Thyroid gland (tissue), 4 donors: ENCODE measurements around the gene SGSH. TPM values are rescaled to one million over a fixed set of nuclear protein-coding genes. Genes with fewer than 3 reads are reported as not detected.

Experiments used
- DNase-seq, 2 donors: peaks; one replicate each; pipeline ENCODE4 v3.0.0-alpha.2; 2019
- H3K27ac ChIP-seq, 3 donors: fragments of 200-600 bp; sonication (generic); 1 replicate in 2 of 3; 2 replicates in 1 of 3; pipeline ENCODE4 v1.5.1; 2016 to 2019; ENCODE audit warnings: mild to moderate bottlenecking in 1 of 3, moderate library complexity in 1 of 3
- H3K27me3 ChIP-seq: fragments of 200-600 bp; sonication (generic); one replicate; pipeline ENCODE4 v1.5.1; 2019
- H3K36me3 ChIP-seq, 2 donors: fragments of 200-600 bp; sonication (generic); one replicate each; pipeline ENCODE4 v1.5.1; 2016 to 2019
- H3K4me1 ChIP-seq, 2 donors: fragments of 200-600 bp; sonication (generic); one replicate each; pipeline ENCODE4 v1.5.1; 2017 to 2019
- H3K4me3 ChIP-seq, 3 donors: fragments of 200-600 bp; sonication (generic); replicated peaks in 1 of 3; 1 replicate in 2 of 3; 2 replicates in 1 of 3; pipeline ENCODE4 v1.5.1; 2016; ENCODE audit warnings: mild to moderate bottlenecking in 1 of 3
- H3K9me3 ChIP-seq: fragments of 200-600 bp; sonication (generic); one replicate; pipeline ENCODE4 v1.5.1; 2017
- CTCF ChIP-seq, 6 experiments: fragments of 200-600 bp in 3 of 6; fragments of 450-650 bp in 3 of 6; sonication (generic) in 3 of 6; IDR thresholded peaks; one replicate each; pipeline ENCODE4 v1.5.1; 2016 to 2019; ENCODE audit warnings: antibody characterized with exemption in 6 of 6, mild to moderate bottlenecking in 2 of 6, inconsistent platforms in 1 of 6, moderate library complexity in 1 of 6
- POLR2A ChIP-seq, 2 donors: fragments of 450-650 bp; IDR thresholded peaks; one replicate each; pipeline ENCODE4 v1.6.1; 2017; ENCODE audit warnings: antibody characterized with exemption in 2 of 2, mild to moderate bottlenecking in 2 of 2, moderate library complexity in 1 of 2
- WGBS, 2 donors: methylation state at CpG; one replicate each; pipeline ENCODE4 v1.1.5; 2017; 5-methylcytosine and 5-hydroxymethylcytosine counted together
- intact Hi-C: fragments of 100-400 bp; cut with DNase I; formaldehyde crosslinking; loops from one replicate; pipeline ENCODE4 v1.15.1; 2023
- total RNA-seq, 4 donors: library from RNA; depleted of rRNA; stranded (reverse); fragments of >200 nt; gene quantifications; one replicate each; pipeline ENCODE4 v1.2.3, GENCODE V29; 2016

SGSH gene
- total RNA-seq, 4 donors from 2014 or later: 31.8 to 48.5 (median 38.2) TPM

GRCh38 chr17:80218391-80218790 is 1.7 kb downstream of the SGSH start:
- Histone ChIP-seq H3K27ac (no peak overlapping the region), H3K27me3 (no peaks in the 10 kb centered on the region), H3K9me3 (no peaks in the 10 kb centered on the region), H3K4me1 (peaks cover 18 to 21% of the 10 kb centered on the region in 2 donors), H3K36me3 (peaks cover 5 to 7% of the 10 kb centered on the region in 2 donors), H3K4me3 (no peak overlapping the region)
- DNase-seq: no peak
- intact Hi-C loops: loop anchor here (5.0 kb wide), 1 partner anchor 71 kb away; the partner anchor contains the start of gene EIF4A3
- TF ChIP-seq POLR2A (IDR thresholded peaks at IDR 0.05) (no peak), CTCF (IDR thresholded peaks at IDR 0.05) (no peak)
- 96 to 97% methylated on average over 3 to 7 of the region's 7 CpGs for WGBS, 2 donors

DNA sequence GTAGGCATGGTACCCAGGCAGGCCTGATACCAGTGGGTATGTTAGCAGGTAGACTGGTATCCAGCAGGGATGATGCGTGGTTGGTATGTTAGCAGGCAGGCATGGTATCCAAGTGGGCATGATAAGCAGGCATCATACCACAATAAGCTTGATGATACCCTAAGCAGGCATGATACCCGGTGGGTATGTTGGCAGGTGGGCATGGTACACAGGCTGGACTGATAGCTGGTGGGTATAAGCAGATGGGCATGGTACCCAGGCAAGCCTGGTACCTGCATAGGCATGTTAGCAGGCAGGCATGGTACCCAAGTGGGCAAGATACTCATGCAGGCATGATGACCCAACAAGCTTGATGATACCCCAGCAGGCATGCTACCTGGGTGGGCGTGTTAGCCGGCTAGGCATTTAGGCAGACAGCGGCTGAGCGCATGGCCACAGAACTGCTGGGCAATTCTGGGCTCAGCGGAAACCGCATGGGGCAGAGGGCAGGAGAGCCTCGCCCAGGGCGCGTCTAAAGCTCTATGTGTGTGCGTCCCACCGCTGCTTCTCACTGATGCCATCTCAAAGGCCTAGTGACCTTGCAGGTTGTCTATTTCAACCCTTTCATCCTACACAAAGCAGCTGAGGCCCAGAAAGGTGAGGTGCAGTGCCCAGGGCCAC is 2.3 kb downstream of the SGSH start:
- no peak for TF ChIP-seq CTCF (IDR thresholded peaks at IDR 0.05)
- TF ChIP-seq POLR2A (IDR thresholded peaks at IDR 0.05): no peak
- WGBS, 2 donors: 97 to 98% methylated on average over 13 of the region's 13 CpGs
- peaks cover 5 to 7% of the 10 kb centered on the region in 2 donors for H3K36me3 ChIP-seq
- intact Hi-C loops: loop anchor here (5.0 kb wide), 1 partner anchor 71 kb away; the partner anchor contains the start of gene EIF4A3
- H3K4me1 ChIP-seq: peaks cover 18 to 21% of the 10 kb centered on the region in 2 donors
- H3K27ac ChIP-seq: no peak overlapping the region
- H3K4me3 ChIP-seq: no peak overlapping the region
- no peaks in the 10 kb centered on the region for H3K27me3 ChIP-seq
- H3K9me3 ChIP-seq: no peaks in the 10 kb centered on the region
- no peak for DNase-seq

GRCh38 chr17:80216473-80217456 is 3.4 kb downstream of the SGSH start:
- no peak for DNase-seq
- intact Hi-C loops: loop anchor here (5.0 kb wide), 1 partner anchor 69 kb away; the partner anchor contains the start of gene EIF4A3
- no peak overlapping the region for H3K27ac ChIP-seq
- H3K9me3 ChIP-seq: no peaks in the 10 kb centered on the region
- no peaks in the 10 kb centered on the region for H3K27me3 ChIP-seq
- no peak overlapping the region for H3K4me3 ChIP-seq
- TF ChIP-seq POLR2A (IDR thresholded peaks at IDR 0.05): no peak
- no peak for TF ChIP-seq CTCF (IDR thresholded peaks at IDR 0.05)
- peaks cover 14 to 16% of the 10 kb centered on the region in 2 donors for H3K4me1 ChIP-seq
- 95% methylated on average over 40 of the region's 40 CpGs for WGBS, 2 donors
- H3K36me3 ChIP-seq: peaks cover 3 to 14% of the 10 kb centered on the region in 2 donors

GRCh38 chr17:80214878-80215210 is 5.3 kb downstream of the SGSH start:
- intact Hi-C loops: loop anchor here (5.0 kb wide), 1 partner anchor 68 kb away; the partner anchor contains the start of gene EIF4A3
- Histone ChIP-seq H3K4me1 (peaks cover 6 to 7% of the 10 kb centered on the region in 2 donors), H3K4me3 (no peak overlapping the region), H3K36me3 (peaks cover 22 to 28% of the 10 kb centered on the region in 2 donors), H3K27me3 (no peaks in the 10 kb centered on the region), H3K9me3 (no peaks in the 10 kb centered on the region), H3K27ac (no peak overlapping the region)
- no peak for DNase-seq
- WGBS, 2 donors: 95% methylated on average over 8 of the region's 17 CpGs; no CpG with 5 or more reads in 1 of the 2 donors
- no peak for TF ChIP-seq CTCF (IDR thresholded peaks at IDR 0.05)
- no peak for TF ChIP-seq POLR2A (IDR thresholded peaks at IDR 0.05)
